SK-N-SH (cell line): ENCODE results near the gene GNPAT. TPM values are rescaled to one million over a fixed set of nuclear protein-coding genes. Genes with fewer than 3 reads are reported as not detected.
"Not testable (repeated sequence)": the region's sequence is repeated elsewhere in the genome, so short reads cannot be mapped to it uniquely, and the experiment has no call there.

ENCODE experiments used
- CTCF ChIA-PET: fragments of 300-600, 350-600 bp; formaldehyde crosslinking; extraction: SDS; loops from one replicate; lab custom pipeline; 2021; lab: Yijun Ruan, JAX
- POLR2A ChIA-PET: fragments of 350-600 bp; sonication (Branson Sonifier 250); formaldehyde crosslinking; extraction: SDS; loops from one replicate; lab custom pipeline; 2020; ENCODE audit warnings: antibody characterized with exemption, inconsistent platforms; lab: Yijun Ruan, JAX
- DNase-seq: peaks from one replicate; pipeline ENCODE4 v3.0.0; 2012
- H2AFZ ChIP-seq: fragments of 200-600 bp; sonication (generic); 2 replicates; pipeline ENCODE4 v1.8.1; 2016; ENCODE audit warnings: antibody characterized with exemption, mild to moderate bottlenecking, low read depth
- H3F3A ChIP-seq: fragments of 200-600 bp; sonication (generic); replicated peaks from 2 replicates; pipeline ENCODE3; 2016; ENCODE audit warnings: antibody characterized with exemption, mild to moderate bottlenecking; ENCODE audit not compliant: insufficient read depth
- H3K27ac ChIP-seq, 2 experiments: fragments of 200-500 bp in 1 of 2; fragments of 200-600 bp in 1 of 2; sonication (Bioruptor generic) in 1 of 2; sonication (generic), shearing (Covaris generic) in 1 of 2; 2 replicates each; pipeline versions ENCODE4 v1.5.1 to v1.6.1; 2014 to 2016; ENCODE audit warnings: low read depth in 2 of 2, inconsistent platforms in 1 of 2, low read length in 1 of 2, mild to moderate bottlenecking in 1 of 2, mixed read lengths in 1 of 2
- H3K27me3 ChIP-seq: fragments of 200-600 bp; sonication (generic), shearing (Covaris generic); 2 replicates; pipeline ENCODE4 v1.6.1; 2016; ENCODE audit warnings: mixed run types; ENCODE audit not compliant: insufficient read depth
- H3K36me3 ChIP-seq, 2 experiments: fragments of 200-500 bp in 1 of 2; fragments of 200-600 bp in 1 of 2; sonication (Bioruptor generic) in 1 of 2; sonication (generic) in 1 of 2; replicated peaks in 1 of 2; 2 replicates each; pipeline versions ENCODE3 to v1.5.1; 2014 to 2016; ENCODE audit warnings: low read length in 1 of 2, mild to moderate bottlenecking in 1 of 2; ENCODE audit not compliant: insufficient read depth in 2 of 2, control insufficient read depth in 1 of 2
- H3K4me1 ChIP-seq, 2 experiments: fragments of 200-500 bp in 1 of 2; fragments of 200-600 bp in 1 of 2; sonication (Bioruptor generic) in 1 of 2; sonication (generic), shearing (Covaris generic) in 1 of 2; 2 replicates each; pipeline versions ENCODE4 v1.5.1 to v1.6.1; 2014 to 2016; ENCODE audit warnings: low read depth in 1 of 2, low read length in 1 of 2, mixed run types in 1 of 2; ENCODE audit not compliant: insufficient read depth in 2 of 2, control insufficient read depth in 1 of 2
- H3K4me2 ChIP-seq: fragments of 200-600 bp; sonication (generic), shearing (Covaris generic); 2 replicates; pipeline ENCODE4 v1.6.1; 2017; ENCODE audit warnings: mixed run types
- H3K4me3 ChIP-seq, 2 experiments: fragments of 200-500 bp in 1 of 2; fragments of 200-600 bp in 1 of 2; sonication (Bioruptor generic) in 1 of 2; sonication (generic), shearing (Covaris generic) in 1 of 2; 2 replicates each; pipeline versions ENCODE4 v1.5.1 to v1.8.1; 2014 to 2016; ENCODE audit warnings: low read depth in 2 of 2, inconsistent platforms in 1 of 2, low read length in 1 of 2, mild to moderate bottlenecking in 1 of 2, mixed read lengths in 1 of 2, moderate library complexity in 1 of 2
- H3K79me2 ChIP-seq: fragments of 200-600 bp; sonication (generic); 2 replicates; pipeline ENCODE4 v1.8.1; 2017; ENCODE audit warnings: mild to moderate bottlenecking; ENCODE audit not compliant: insufficient read depth
- H3K9ac ChIP-seq: fragments of 200-600 bp; sonication (generic); 2 replicates; pipeline ENCODE4 v1.6.1; 2017; ENCODE audit warnings: mixed run types
- H3K9me2 ChIP-seq: fragments of 200-600 bp; sonication (generic); 2 replicates; pipeline ENCODE4 v1.6.1; 2017; ENCODE audit warnings: mixed run types
- H3K9me3 ChIP-seq: fragments of 200-600 bp; sonication (generic); 2 replicates; pipeline ENCODE4 v1.6.1; 2017; ENCODE audit warnings: mixed run types, mild to moderate bottlenecking, moderate library complexity
- H4K20me1 ChIP-seq: fragments of 200-600 bp; sonication (generic); 2 replicates; pipeline ENCODE4 v1.6.1; 2017; ENCODE audit warnings: mild to moderate bottlenecking, mixed run types; ENCODE audit not compliant: insufficient read depth
- NRF1 ChIP-seq: IDR thresholded peaks from 2 replicates; pipeline ENCODE4 v1.6.1; 2012; ENCODE audit warnings: low read depth, mild to moderate bottlenecking, low read length
- RAD21 ChIP-seq: IDR thresholded peaks from 2 replicates; pipeline ENCODE4 v1.6.1; 2012; ENCODE audit warnings: mild to moderate bottlenecking, low read length
- SMC3 ChIP-seq: IDR thresholded peaks from 2 replicates; pipeline ENCODE4 v1.6.1; 2012; ENCODE audit warnings: low read depth, low read length, improper control_type of control experiment
- WGBS: methylation state at CpG from one replicate; pipeline ENCODE4 v1.1.6; 2017; ENCODE audit warnings: low lambda C conversion rate; 5-methylcytosine and 5-hydroxymethylcytosine counted together
- polyA plus RNA-seq, 3 experiments: library from polyadenylated mRNA; depleted of rRNA; stranded (reverse); fragments of >200 nt; gene quantifications; 2 replicates each; pipeline ENCODE4 v1.2.3, GENCODE V29; 2012
- TF ChIP-seq, protein P1 (sequence below): fragments of 200-600 bp; sonication (generic); IDR thresholded peaks from 2 replicates; pipeline ENCODE4 v1.6.1; 2017; ENCODE audit warnings: antibody characterized with exemption, mild to moderate bottlenecking, moderate library complexity
- TF ChIP-seq, protein P2 (sequence below): fragments of 150-350 bp; IDR thresholded peaks from 2 replicates; pipeline ENCODE4 v1.6.1; 2017; ENCODE audit warnings: antibody characterized with exemption, low read length, low read depth, borderline replicate concordance
- TF ChIP-seq, protein P3 (sequence below): IDR thresholded peaks from 2 replicates; pipeline ENCODE4 v1.6.1; 2012; ENCODE audit warnings: mild to moderate bottlenecking, low read depth, low read length, moderate library complexity

Gene GNPAT
- polyA plus RNA-seq, 1 of the 3 experiments (the other 2 are of a cell fraction): 14.7 TPM

DNA sequence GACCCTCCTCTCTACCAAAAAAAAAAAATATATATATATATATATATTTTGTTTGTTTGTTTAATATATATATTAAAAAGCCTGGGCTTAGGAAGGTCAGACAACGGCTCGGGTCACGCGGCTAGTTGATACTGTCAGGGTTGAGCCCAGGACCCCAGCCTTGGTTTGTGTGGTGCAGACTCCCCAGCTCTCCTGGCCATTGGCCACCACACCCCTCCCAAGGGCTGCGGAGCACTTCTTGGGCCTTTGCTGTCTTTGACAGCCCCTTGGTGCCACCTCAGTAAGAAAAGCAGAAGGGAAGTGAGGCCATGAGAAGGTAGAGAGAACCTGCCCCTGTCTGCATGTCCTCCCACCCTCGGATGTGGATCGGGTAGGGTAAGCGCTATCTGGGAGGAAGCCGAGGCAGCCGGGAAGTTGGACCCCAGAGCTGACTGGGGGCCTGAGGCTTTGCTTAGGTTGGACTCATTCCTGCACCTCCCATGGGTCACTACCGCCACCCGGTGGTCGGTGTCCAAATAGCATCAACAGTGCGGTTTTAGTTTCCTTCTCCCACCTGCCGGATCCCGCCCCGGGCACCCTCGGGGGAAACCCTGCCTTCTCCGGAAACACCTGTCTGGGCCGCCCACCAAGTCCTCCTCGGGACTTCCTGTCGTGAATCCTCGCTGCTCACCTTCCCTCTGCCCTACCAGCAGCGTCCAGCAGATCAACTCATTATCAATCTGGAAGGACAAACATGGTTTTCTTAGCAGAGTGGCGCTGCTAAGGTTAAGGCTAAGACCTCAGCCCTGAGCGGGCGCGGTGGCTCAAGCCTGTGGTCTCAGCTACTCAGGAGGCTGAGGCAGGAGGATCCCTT lies 29.8 kb upstream of the GNPAT start:
- H3K9me2 ChIP-seq: no peaks in the 10 kb centered on the region
- H3K4me3 ChIP-seq: peak overlapping the region; percentile 51 to 90
- DNase-seq: peak; percentile 86
- H3K27ac ChIP-seq: no peak overlapping the region
- ChIA-PET POLR2A (no interaction called here), CTCF (interaction anchor here (0.5 to 4.4 kb wide), 51 partner anchors 9 to 572 kb away, joined by 3 to 31 read pairs (median 4); partner anchors contain the start of genes COG2 and FAM89A)
- TF ChIP-seq RAD21 (peak; percentile 95), SMC3 (peak; percentile 92), NRF1 (0 out of 2 replicates have a peak, but pooled peaks have one; percentile 5)
- TF ChIP-seq, protein P1, sequence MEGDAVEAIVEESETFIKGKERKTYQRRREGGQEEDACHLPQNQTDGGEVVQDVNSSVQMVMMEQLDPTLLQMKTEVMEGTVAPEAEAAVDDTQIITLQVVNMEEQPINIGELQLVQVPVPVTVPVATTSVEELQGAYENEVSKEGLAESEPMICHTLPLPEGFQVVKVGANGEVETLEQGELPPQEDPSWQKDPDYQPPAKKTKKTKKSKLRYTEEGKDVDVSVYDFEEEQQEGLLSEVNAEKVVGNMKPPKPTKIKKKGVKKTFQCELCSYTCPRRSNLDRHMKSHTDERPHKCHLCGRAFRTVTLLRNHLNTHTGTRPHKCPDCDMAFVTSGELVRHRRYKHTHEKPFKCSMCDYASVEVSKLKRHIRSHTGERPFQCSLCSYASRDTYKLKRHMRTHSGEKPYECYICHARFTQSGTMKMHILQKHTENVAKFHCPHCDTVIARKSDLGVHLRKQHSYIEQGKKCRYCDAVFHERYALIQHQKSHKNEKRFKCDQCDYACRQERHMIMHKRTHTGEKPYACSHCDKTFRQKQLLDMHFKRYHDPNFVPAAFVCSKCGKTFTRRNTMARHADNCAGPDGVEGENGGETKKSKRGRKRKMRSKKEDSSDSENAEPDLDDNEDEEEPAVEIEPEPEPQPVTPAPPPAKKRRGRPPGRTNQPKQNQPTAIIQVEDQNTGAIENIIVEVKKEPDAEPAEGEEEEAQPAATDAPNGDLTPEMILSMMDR: peak; percentile 91
- TF ChIP-seq, protein P2, sequence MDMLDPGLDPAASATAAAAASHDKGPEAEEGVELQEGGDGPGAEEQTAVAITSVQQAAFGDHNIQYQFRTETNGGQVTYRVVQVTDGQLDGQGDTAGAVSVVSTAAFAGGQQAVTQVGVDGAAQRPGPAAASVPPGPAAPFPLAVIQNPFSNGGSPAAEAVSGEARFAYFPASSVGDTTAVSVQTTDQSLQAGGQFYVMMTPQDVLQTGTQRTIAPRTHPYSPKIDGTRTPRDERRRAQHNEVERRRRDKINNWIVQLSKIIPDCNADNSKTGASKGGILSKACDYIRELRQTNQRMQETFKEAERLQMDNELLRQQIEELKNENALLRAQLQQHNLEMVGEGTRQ: no peak
- TF ChIP-seq, protein P3, sequence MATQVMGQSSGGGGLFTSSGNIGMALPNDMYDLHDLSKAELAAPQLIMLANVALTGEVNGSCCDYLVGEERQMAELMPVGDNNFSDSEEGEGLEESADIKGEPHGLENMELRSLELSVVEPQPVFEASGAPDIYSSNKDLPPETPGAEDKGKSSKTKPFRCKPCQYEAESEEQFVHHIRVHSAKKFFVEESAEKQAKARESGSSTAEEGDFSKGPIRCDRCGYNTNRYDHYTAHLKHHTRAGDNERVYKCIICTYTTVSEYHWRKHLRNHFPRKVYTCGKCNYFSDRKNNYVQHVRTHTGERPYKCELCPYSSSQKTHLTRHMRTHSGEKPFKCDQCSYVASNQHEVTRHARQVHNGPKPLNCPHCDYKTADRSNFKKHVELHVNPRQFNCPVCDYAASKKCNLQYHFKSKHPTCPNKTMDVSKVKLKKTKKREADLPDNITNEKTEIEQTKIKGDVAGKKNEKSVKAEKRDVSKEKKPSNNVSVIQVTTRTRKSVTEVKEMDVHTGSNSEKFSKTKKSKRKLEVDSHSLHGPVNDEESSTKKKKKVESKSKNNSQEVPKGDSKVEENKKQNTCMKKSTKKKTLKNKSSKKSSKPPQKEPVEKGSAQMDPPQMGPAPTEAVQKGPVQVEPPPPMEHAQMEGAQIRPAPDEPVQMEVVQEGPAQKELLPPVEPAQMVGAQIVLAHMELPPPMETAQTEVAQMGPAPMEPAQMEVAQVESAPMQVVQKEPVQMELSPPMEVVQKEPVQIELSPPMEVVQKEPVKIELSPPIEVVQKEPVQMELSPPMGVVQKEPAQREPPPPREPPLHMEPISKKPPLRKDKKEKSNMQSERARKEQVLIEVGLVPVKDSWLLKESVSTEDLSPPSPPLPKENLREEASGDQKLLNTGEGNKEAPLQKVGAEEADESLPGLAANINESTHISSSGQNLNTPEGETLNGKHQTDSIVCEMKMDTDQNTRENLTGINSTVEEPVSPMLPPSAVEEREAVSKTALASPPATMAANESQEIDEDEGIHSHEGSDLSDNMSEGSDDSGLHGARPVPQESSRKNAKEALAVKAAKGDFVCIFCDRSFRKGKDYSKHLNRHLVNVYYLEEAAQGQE: no peak
- H3F3A ChIP-seq: no peaks in the 10 kb centered on the region
- peaks cover 5% of the 10 kb centered on the region; the same call in 1 of the 2 replicates for H3K27me3 ChIP-seq
- WGBS: 20% methylated on average over 26 of the region's 28 CpGs
- peak overlapping the region; percentile 90 for H2AFZ ChIP-seq
- H3K79me2 ChIP-seq: no peaks in the 10 kb centered on the region
- no peaks in the 10 kb centered on the region for H3K9me3 ChIP-seq
- H3K4me2 ChIP-seq: peak overlapping the region; percentile 96
- peak overlapping the region; percentile 25; the same call in 1 of the 2 replicates for H3K9ac ChIP-seq
- no peaks in the 10 kb centered on the region for H4K20me1 ChIP-seq
- no peaks in the 10 kb centered on the region for H3K36me3 ChIP-seq
- H3K4me1 ChIP-seq: peaks cover 0 to 4% of the 10 kb centered on the region in 2 experiments; a peak in 1 of 4 replicates

DNA sequence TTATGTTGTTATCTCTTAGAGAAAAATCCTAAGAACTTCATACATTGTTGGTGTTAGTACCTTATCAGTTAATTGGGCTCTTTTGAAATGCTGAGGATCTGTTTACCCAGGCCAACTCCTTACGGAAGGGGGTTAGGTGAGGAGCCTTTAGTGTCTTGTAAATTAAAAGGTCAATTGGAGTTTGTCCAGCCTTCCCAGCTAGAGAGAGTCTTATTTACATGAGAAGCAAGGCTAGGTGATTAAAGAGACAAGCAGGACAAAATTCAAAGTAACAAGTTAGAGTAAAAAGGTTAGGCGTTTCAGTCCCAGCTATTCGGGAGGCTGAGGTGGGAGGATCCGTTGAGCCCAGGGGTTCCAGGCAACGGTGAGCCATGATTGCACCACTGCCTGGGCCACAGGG lies 28.7 kb upstream of the GNPAT start:
- CTCF ChIA-PET: interaction anchor here (0.6 to 4.4 kb wide), 14 partner anchors 8 to 579 kb away, joined by 3 to 31 read pairs (median 5); no protein-coding TSS in a partner anchor
- H3K27me3 ChIP-seq, H3K4me1 ChIP-seq, DNase-seq, H3K4me2 ChIP-seq, H4K20me1 ChIP-seq, POLR2A ChIA-PET, H3K9ac ChIP-seq, H2AFZ ChIP-seq, H3K27ac ChIP-seq, H3F3A ChIP-seq, H3K36me3 ChIP-seq, H3K79me2 ChIP-seq, H3K9me3 ChIP-seq, H3K4me3 ChIP-seq, H3K9me2 ChIP-seq: not testable (repeated sequence)
- WGBS: 82% methylated on average over 5 of the region's 5 CpGs
